Right lobe of liver (tissue), 6 donors: ENCODE measurements around the gene ADGRL3. TPM values are rescaled to one million over a fixed set of nuclear protein-coding genes. Genes with fewer than 3 reads are reported as not detected.

ENCODE experiments used
- ATAC-seq, 4 donors: fragments of 200-7000 bp; cut with Tn5 transposase; one replicate each; pipeline ENCODE4 v1.9.1; 2020; ENCODE audit warnings: mild to moderate bottlenecking in 4 of 4, moderate library complexity in 4 of 4
- DNase-seq, 3 donors: peaks; one replicate each; pipeline ENCODE4 v3.0.0-alpha.2; 2020
- H3K27ac ChIP-seq, 3 donors: fragments of 200-600 bp; one replicate each; pipeline ENCODE4 v1.8.0; 2022
- H3K27me3 ChIP-seq, 2 donors: fragments of 200-600 bp; one replicate each; pipeline ENCODE4 v1.8.0; 2022
- H3K36me3 ChIP-seq, 4 donors: fragments of 200-600 bp; sonication (generic) in 1 of 4; one replicate each; pipeline versions ENCODE4 v1.5.1 to v1.8.0; 2017 to 2022; ENCODE audit warnings: control low read depth in 1 of 4
- H3K4me1 ChIP-seq, 4 donors: fragments of 200-600 bp; sonication (generic) in 1 of 4; one replicate each; pipeline versions ENCODE4 v1.5.1 to v1.8.0; 2017 to 2022; ENCODE audit warnings: control low read depth in 1 of 4
- H3K4me3 ChIP-seq, 3 donors: fragments of 200-600 bp; one replicate each; pipeline ENCODE4 v1.8.0; 2022
- H3K9me3 ChIP-seq, 4 donors: fragments of 200-600 bp; sonication (generic) in 1 of 4; one replicate each; pipeline versions ENCODE4 v1.5.1 to v1.8.0; 2017 to 2022; ENCODE audit warnings: control low read depth in 1 of 4
- CTCF ChIP-seq, 4 donors: fragments of 200-600 bp in 3 of 4; fragments of 450-650 bp in 1 of 4; IDR thresholded peaks; one replicate each; pipeline versions ENCODE4 v1.5.1 to v1.8.0; 2016 to 2022; ENCODE audit warnings: antibody characterized with exemption in 4 of 4, mild to moderate bottlenecking in 2 of 4
- POLR2A ChIP-seq: fragments of 450-650 bp; IDR thresholded peaks from one replicate; pipeline ENCODE4 v1.6.1; 2017; ENCODE audit warnings: antibody characterized with exemption, mild to moderate bottlenecking
- WGBS: methylation state at CpG from one replicate; pipeline ENCODE4 v1.1.6; 2018; ENCODE audit warnings: low coverage, low lambda C conversion rate; ENCODE audit not compliant: insufficient coverage; ENCODE audit errors: missing lambda C conversion rate; 5-methylcytosine and 5-hydroxymethylcytosine counted together
- intact Hi-C, 2 donors: fragments of 100-400 bp; cut with DNase I; formaldehyde crosslinking; loops; one replicate each; pipeline versions ENCODE4 v1.11.2 to v1.14.1; 2022
- total RNA-seq, 6 experiments: library from RNA; depleted of rRNA in 2 of 6; stranded (reverse); fragments of >200 nt in 2 of 6; fragmentation: NEBNext Ultra II Directional in 3 of 6; extraction: Animal tissue kit (Norgen Biotek cat#: 25700) in 3 of 6; gene quantifications; one replicate each; pipeline versions ENCODE4 v1.1.0 to v1.2.4, GENCODE V29; 2016 to 2023
- donor health status: DM: no; HTN: yes; CAD: no.
- donor health status: DM: no; HTN: no; CAD: no.
- donor health status: DM: no; HTN: no; CAD: no.
- donor health status: DM: no; HTN: yes; CAD: no.
- donor health status: DM: no; HTN: yes; CAD: no.

Gene ADGRL3
- total RNA-seq, 6 experiments from 2014 or later, result 0.06 to 1.1 (median 0.35) TPM

- ATAC-seq (no peak), DNase-seq (no peak)
- H3K27ac ChIP-seq, result no peak overlapping the region
- H3K9me3 ChIP-seq, result no peaks in the 10 kb centered on the region
- no peaks in the 10 kb centered on the region for H3K4me1 ChIP-seq
- intact Hi-C loops, result no loop called here
- WGBS, result 71% methylated on average over 2 of the region's 2 CpGs
- no peak overlapping the region for H3K4me3 ChIP-seq
- TF ChIP-seq POLR2A, result no peak
- no peak for TF ChIP-seq CTCF (IDR thresholded peaks at IDR 0.05)
- H3K36me3 ChIP-seq, result no peaks in the 10 kb centered on the region
- no peaks in the 10 kb centered on the region for H3K27me3 ChIP-seq
Measured at GRCh38 chr4:61824454-61824853, 624.3 kb downstream of the ADGRL3 start.

GRCh38 chr4:61827907-61828391 lies 627.8 kb downstream of the ADGRL3 start:
- no peak overlapping the region for H3K27ac ChIP-seq
- 3% methylated on average over 1 of the region's 1 CpG for WGBS
- DNase-seq (no peak), ATAC-seq (no peak)
- H3K9me3 ChIP-seq, result no peaks in the 10 kb centered on the region
- H3K27me3 ChIP-seq, result no peaks in the 10 kb centered on the region
- no peaks in the 10 kb centered on the region for H3K4me1 ChIP-seq
- TF ChIP-seq POLR2A (no peak), CTCF (IDR thresholded peaks at IDR 0.05) (no peak)
- H3K4me3 ChIP-seq, result no peak overlapping the region
- intact Hi-C loops, result no loop called here
- no peaks in the 10 kb centered on the region for H3K36me3 ChIP-seq

GRCh38 chr4:61828960-61829359 lies 628.8 kb downstream of the ADGRL3 start:
- DNase-seq (no peak), ATAC-seq (no peak)
- intact Hi-C loops, result no loop called here
- no peaks in the 10 kb centered on the region for H3K27me3 ChIP-seq
- H3K27ac ChIP-seq, result no peak overlapping the region
- H3K9me3 ChIP-seq, result no peaks in the 10 kb centered on the region
- H3K4me3 ChIP-seq, result no peak overlapping the region
- no peaks in the 10 kb centered on the region for H3K4me1 ChIP-seq
- 81% methylated on average over 3 of the region's 3 CpGs for WGBS
- no peak for TF ChIP-seq POLR2A
- TF ChIP-seq CTCF (IDR thresholded peaks at IDR 0.05), result no peak
- no peaks in the 10 kb centered on the region for H3K36me3 ChIP-seq

- H3K9me3 ChIP-seq, result no peaks in the 10 kb centered on the region
- no peak for DNase-seq
- no peak for TF ChIP-seq CTCF (IDR thresholded peaks at IDR 0.05)
- TF ChIP-seq POLR2A, result no peak
- no CpG with 5 or more reads among the region's 1 CpG for WGBS
- ATAC-seq, result no peak
- intact Hi-C loops, result no loop called here
- no peak overlapping the region for H3K27ac ChIP-seq
- no peaks in the 10 kb centered on the region for H3K27me3 ChIP-seq
- H3K4me1 ChIP-seq, result no peaks in the 10 kb centered on the region
- no peak overlapping the region for H3K4me3 ChIP-seq
- H3K36me3 ChIP-seq, result no peaks in the 10 kb centered on the region
Measured at GRCh38 chr4:61831987-61832386, 631.9 kb downstream of the ADGRL3 start.

- intact Hi-C loops, result no loop called here
- Histone ChIP-seq H3K4me1 (no peaks in the 10 kb centered on the region), H3K27ac (no peak overlapping the region), H3K27me3 (no peaks in the 10 kb centered on the region), H3K4me3 (no peak overlapping the region), H3K9me3 (no peaks in the 10 kb centered on the region), H3K36me3 (no peaks in the 10 kb centered on the region)
- DNase-seq (no peak), ATAC-seq (no peak)
- 68% methylated on average over 2 of the region's 2 CpGs for WGBS
- no peak for TF ChIP-seq CTCF (IDR thresholded peaks at IDR 0.05)
- TF ChIP-seq POLR2A, result no peak
Measured at GRCh38 chr4:61837395-61837794, 637.3 kb downstream of the ADGRL3 start.
